Glutamatergic neuron (in vitro differentiated cells): ENCODE measurements around the gene ZHX3. TPM values are rescaled to one million over a fixed set of nuclear protein-coding genes. Genes with fewer than 3 reads are reported as not detected.

Source experiments
- DNase-seq: peaks from one replicate; pipeline ENCODE4 v3.0.0; 2022
- H3K27ac Mint-ChIP-seq: one replicate; pipeline ENCODE4 v1.8.0; 2020; ENCODE audit warnings: mild to moderate bottlenecking, mixed read lengths, inconsistent platforms; ENCODE audit not compliant: unreplicated experiment
- H3K27me3 Mint-ChIP-seq: one replicate; pipeline ENCODE4 v1.8.0; 2020; ENCODE audit warnings: mild to moderate bottlenecking, moderate library complexity, mixed read lengths, inconsistent platforms; ENCODE audit not compliant: unreplicated experiment
- H3K36me3 Mint-ChIP-seq: one replicate; pipeline ENCODE4 v1.8.0; 2020; ENCODE audit warnings: mild to moderate bottlenecking, mixed read lengths, inconsistent platforms; ENCODE audit not compliant: unreplicated experiment
- H3K4me1 Mint-ChIP-seq: one replicate; pipeline ENCODE4 v1.8.0; 2020; ENCODE audit warnings: mild to moderate bottlenecking, low read depth, mixed read lengths, inconsistent platforms; ENCODE audit not compliant: unreplicated experiment
- H3K4me3 Mint-ChIP-seq: one replicate; pipeline ENCODE4 v1.8.0; 2020; ENCODE audit warnings: mild to moderate bottlenecking, mixed read lengths, inconsistent platforms; ENCODE audit not compliant: unreplicated experiment
- H3K9me3 Mint-ChIP-seq: one replicate; pipeline ENCODE4 v1.8.0; 2020; ENCODE audit warnings: mild to moderate bottlenecking, moderate library complexity, mixed read lengths, inconsistent platforms; ENCODE audit not compliant: unreplicated experiment
- CTCF ChIP-seq: fragments of 200-600 bp; sonication (generic); IDR thresholded peaks from one replicate; pipeline ENCODE4 v1.5.0; 2021; ENCODE audit not compliant: partially characterized antibody, unreplicated experiment
- total RNA-seq: library from RNA; stranded (reverse); fragmentation: NEBNext Ultra II Directional; extraction: Animal tissue kit (Norgen Biotek cat#: 25700); gene quantifications from one replicate; pipeline ENCODE4 v1.2.1, GENCODE V29; 2021; ENCODE audit not compliant: unreplicated experiment

ZHX3 gene
- total RNA-seq, 1 donor from 2014 or later = 40.5 TPM

GRCh38 chr20:41364967-41365765 is 47.6 kb upstream of the ZHX3 start:
- Mint-ChIP-seq H3K9me3 (peaks cover 9% of the 10 kb centered on the region), H3K27ac (peak overlapping the region; percentile 8), H3K4me3 (peak overlapping the region; percentile 35), H3K4me1 (no peaks in the 10 kb centered on the region), H3K36me3 (no peaks in the 10 kb centered on the region), H3K27me3 (peaks cover 18% of the 10 kb centered on the region)
- no peak for TF ChIP-seq CTCF
- DNase-seq = no peak

- no peak overlapping the region for H3K27ac Mint-ChIP-seq
- TF ChIP-seq CTCF = no peak
- H3K4me1 Mint-ChIP-seq = no peaks in the 10 kb centered on the region
- H3K36me3 Mint-ChIP-seq = no peaks in the 10 kb centered on the region
- H3K27me3 Mint-ChIP-seq = peaks cover 15% of the 10 kb centered on the region
- H3K4me3 Mint-ChIP-seq = no peak overlapping the region
- no peak for DNase-seq
- H3K9me3 Mint-ChIP-seq = peaks cover 9% of the 10 kb centered on the region
Measured at GRCh38 chr20:41364236-41364855, 46.8 kb upstream of the ZHX3 start.

- peaks cover 9% of the 10 kb centered on the region for H3K9me3 Mint-ChIP-seq
- no peak for DNase-seq
- peaks cover 14% of the 10 kb centered on the region for H3K27me3 Mint-ChIP-seq
- H3K4me1 Mint-ChIP-seq = no peaks in the 10 kb centered on the region
- no peak for TF ChIP-seq CTCF
- no peaks in the 10 kb centered on the region for H3K36me3 Mint-ChIP-seq
- H3K27ac Mint-ChIP-seq = no peak overlapping the region
- no peak overlapping the region for H3K4me3 Mint-ChIP-seq
Measured at GRCh38 chr20:41363601-41364000, 46.1 kb upstream of the ZHX3 start.

- H3K36me3 Mint-ChIP-seq = no peaks in the 10 kb centered on the region
- no peaks in the 10 kb centered on the region for H3K4me1 Mint-ChIP-seq
- no peak for TF ChIP-seq CTCF
- peaks cover 14% of the 10 kb centered on the region for H3K27me3 Mint-ChIP-seq
- no peak overlapping the region for H3K27ac Mint-ChIP-seq
- no peak for DNase-seq
- peaks cover 7% of the 10 kb centered on the region for H3K9me3 Mint-ChIP-seq
- H3K4me3 Mint-ChIP-seq = no peak overlapping the region
Measured at GRCh38 chr20:41362748-41363140, 45.2 kb upstream of the ZHX3 start.
